Smooth muscle cell (in vitro differentiated cells): ENCODE data around the gene LPCAT1. TPM values are rescaled to one million over a fixed set of nuclear protein-coding genes. Genes with fewer than 3 reads are reported as not detected.

Experiments
- DNase-seq: peaks from one replicate; lab custom pipeline; 2025; ENCODE audit not compliant: unreplicated experiment; lab: John Stamatoyannopoulos, UW
- H2AFZ ChIP-seq: fragments of 200-600 bp; sonication (generic); 2 replicates; pipeline ENCODE4 v1.6.0; 2016; ENCODE audit warnings: antibody characterized with exemption, low read depth, mild to moderate bottlenecking
- H3F3A ChIP-seq: fragments of 200-600 bp; sonication (generic); 2 replicates; pipeline ENCODE4 v1.6.0; 2017; ENCODE audit warnings: antibody characterized with exemption, low read depth
- H3K27ac ChIP-seq: fragments of 200-600 bp; sonication (generic); 2 replicates; pipeline ENCODE4 v1.5.1; 2016; ENCODE audit warnings: low read depth, mild to moderate bottlenecking
- H3K27me3 ChIP-seq: fragments of 200-600 bp; sonication (generic); 2 replicates; pipeline ENCODE4 v1.6.1; 2016; ENCODE audit warnings: low read depth, mild to moderate bottlenecking
- H3K36me3 ChIP-seq: fragments of 200-600 bp; sonication (generic); 2 replicates; pipeline ENCODE4 v1.5.1; 2016; ENCODE audit warnings: low read depth
- H3K4me1 ChIP-seq: fragments of 200-600 bp; sonication (generic); 2 replicates; pipeline ENCODE4 v1.5.1; 2016; ENCODE audit warnings: low read depth
- H3K4me2 ChIP-seq: fragments of 200-600 bp; sonication (generic); 2 replicates; pipeline ENCODE4 v1.6.0; 2016; ENCODE audit warnings: mild to moderate bottlenecking
- H3K4me3 ChIP-seq: fragments of 200-600 bp; sonication (generic); 2 replicates; pipeline ENCODE4 v1.5.1; 2016; ENCODE audit warnings: mild to moderate bottlenecking
- H3K79me2 ChIP-seq: fragments of 200-600 bp; sonication (generic); 2 replicates; pipeline ENCODE4 v1.6.0; 2016; ENCODE audit warnings: low read depth, mild to moderate bottlenecking
- H3K9ac ChIP-seq: fragments of 200-600 bp; sonication (generic); 2 replicates; pipeline ENCODE4 v1.6.0; 2016; ENCODE audit warnings: low read depth
- H3K9me3 ChIP-seq: fragments of 200-600 bp; sonication (generic); replicated peaks from 2 replicates; pipeline ENCODE4 v1.5.1; 2016; ENCODE audit warnings: low read depth
- H4K20me1 ChIP-seq: fragments of 200-600 bp; sonication (generic); 2 replicates; pipeline ENCODE4 v1.6.0; 2016; ENCODE audit warnings: low read depth
- WGBS: methylation state at CpG from one replicate; pipeline ENCODE4 v1.1.7; 2016; ENCODE audit warnings: low lambda C conversion rate; 5-methylcytosine and 5-hydroxymethylcytosine counted together
- polyA plus RNA-seq: library from polyadenylated mRNA; unstranded; fragments of >200 nt; fragmentation: Nextera tagmentation; extraction: Ambion mirVana; gene quantifications from 2 replicates; pipeline ENCODE4 v1.2.1, GENCODE V29; 2016
- total RNA-seq: library from RNA; depleted of rRNA; stranded (reverse); fragments of >200 nt; gene quantifications from 2 replicates; pipeline ENCODE4 v1.2.3, GENCODE V29; 2014
- TF ChIP-seq, protein P1 (sequence below): fragments of 200-600 bp; sonication (generic); IDR thresholded peaks from 2 replicates; pipeline ENCODE4 v1.5.1; 2017; ENCODE audit warnings: borderline replicate concordance, mild to moderate bottlenecking, antibody characterized with exemption; ENCODE audit not compliant: insufficient read depth, poor library complexity, severe bottlenecking

LPCAT1 gene
- total and polyA plus RNA-seq, 2 experiments from 2014 or later: 42.7 to 50.1 TPM

DNA sequence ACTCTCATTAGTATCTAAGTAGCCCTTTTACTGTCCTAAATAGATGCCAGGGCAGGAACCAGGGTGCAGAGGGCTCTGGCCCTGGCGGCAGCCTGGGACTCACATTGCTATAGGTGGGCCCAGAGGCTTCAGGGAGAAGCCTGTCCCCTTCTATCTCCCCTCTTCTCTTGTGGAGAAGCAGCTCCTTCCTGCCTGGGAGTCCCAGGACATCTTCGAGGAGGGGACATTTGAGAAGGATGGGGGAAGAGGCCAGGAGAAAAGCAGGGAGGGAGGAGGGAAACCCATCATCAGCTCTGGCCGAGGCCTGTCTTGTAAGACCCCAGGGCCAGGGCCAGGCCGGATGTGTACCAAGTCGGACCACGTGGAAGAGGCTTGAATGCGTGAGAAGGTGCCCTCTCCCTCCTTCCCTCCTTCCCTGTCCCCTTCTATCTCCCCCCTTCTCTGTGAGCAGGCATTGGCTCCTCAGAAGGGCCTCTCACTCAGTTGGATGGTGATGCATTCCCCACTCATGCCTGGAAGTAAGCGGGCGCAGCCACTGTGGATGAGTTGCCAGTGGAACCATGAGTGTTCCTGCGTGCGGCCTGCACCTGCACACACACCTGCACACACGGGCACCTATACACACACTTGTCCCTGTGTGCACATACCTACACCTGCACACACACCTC, 20.7 kb upstream of the LPCAT1 start:
- no peaks in the 10 kb centered on the region for H3K36me3 ChIP-seq
- H3K9ac ChIP-seq: no peak overlapping the region
- no peak for DNase-seq
- TF ChIP-seq, protein P1, sequence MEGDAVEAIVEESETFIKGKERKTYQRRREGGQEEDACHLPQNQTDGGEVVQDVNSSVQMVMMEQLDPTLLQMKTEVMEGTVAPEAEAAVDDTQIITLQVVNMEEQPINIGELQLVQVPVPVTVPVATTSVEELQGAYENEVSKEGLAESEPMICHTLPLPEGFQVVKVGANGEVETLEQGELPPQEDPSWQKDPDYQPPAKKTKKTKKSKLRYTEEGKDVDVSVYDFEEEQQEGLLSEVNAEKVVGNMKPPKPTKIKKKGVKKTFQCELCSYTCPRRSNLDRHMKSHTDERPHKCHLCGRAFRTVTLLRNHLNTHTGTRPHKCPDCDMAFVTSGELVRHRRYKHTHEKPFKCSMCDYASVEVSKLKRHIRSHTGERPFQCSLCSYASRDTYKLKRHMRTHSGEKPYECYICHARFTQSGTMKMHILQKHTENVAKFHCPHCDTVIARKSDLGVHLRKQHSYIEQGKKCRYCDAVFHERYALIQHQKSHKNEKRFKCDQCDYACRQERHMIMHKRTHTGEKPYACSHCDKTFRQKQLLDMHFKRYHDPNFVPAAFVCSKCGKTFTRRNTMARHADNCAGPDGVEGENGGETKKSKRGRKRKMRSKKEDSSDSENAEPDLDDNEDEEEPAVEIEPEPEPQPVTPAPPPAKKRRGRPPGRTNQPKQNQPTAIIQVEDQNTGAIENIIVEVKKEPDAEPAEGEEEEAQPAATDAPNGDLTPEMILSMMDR: no peak
- H3K27ac ChIP-seq: no peak overlapping the region
- no peaks in the 10 kb centered on the region for H3K4me1 ChIP-seq
- no peak overlapping the region for H2AFZ ChIP-seq
- no peaks in the 10 kb centered on the region for H4K20me1 ChIP-seq
- H3K27me3 ChIP-seq: peaks cover 4% of the 10 kb centered on the region
- H3F3A ChIP-seq: peaks cover 5% of the 10 kb centered on the region
- 89% methylated on average over 12 of the region's 12 CpGs for WGBS
- no peaks in the 10 kb centered on the region for H3K9me3 ChIP-seq
- H3K4me2 ChIP-seq: no peak overlapping the region
- H3K4me3 ChIP-seq: no peak overlapping the region
- no peaks in the 10 kb centered on the region for H3K79me2 ChIP-seq

DNA sequence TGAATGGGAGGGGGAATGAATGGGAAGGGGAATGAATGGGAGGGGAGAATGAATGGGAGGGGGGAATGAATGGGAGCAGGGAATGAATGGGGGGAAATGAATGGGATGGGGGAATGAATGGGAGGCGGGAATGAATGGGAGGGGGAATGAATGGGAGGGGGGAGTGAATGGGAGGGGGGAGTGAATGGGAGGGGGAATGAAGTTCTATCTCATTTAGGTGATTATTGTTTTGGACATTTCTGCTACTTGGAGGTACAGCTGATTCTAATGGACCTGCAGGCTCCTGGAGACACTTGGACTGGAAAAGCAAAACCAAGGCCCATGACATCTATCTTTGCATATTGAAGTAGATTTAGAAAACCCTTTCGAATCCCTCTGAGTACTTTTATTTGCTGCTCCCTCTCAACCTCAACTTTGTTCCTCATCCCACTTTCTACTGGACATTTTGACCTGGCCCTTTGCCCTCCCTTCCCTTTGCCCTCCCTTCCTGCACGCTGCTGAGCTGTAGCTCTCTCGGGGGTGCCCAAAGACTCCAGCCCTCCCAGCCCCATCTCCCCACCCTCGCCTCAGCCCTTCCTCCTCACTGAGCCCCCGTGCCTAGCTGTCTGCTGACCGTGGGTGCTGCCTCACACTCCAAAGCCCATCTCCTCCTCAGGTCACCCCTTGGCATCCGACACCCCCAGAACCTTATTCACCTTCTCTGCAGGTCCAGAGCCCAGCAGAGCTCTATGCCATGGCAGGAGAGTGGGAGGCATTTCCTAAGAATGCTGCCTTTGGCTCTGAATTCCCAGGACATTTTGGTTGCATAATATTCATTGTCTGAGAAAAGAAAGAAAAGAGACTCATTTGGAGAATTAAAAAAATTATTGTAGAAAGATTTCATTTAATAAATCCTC, 19.9 kb upstream of the LPCAT1 start:
- H3K36me3 ChIP-seq: no peaks in the 10 kb centered on the region
- no peak overlapping the region for H3K4me2 ChIP-seq
- TF ChIP-seq, protein P1: no peak
- no peaks in the 10 kb centered on the region for H3K9me3 ChIP-seq
- no peaks in the 10 kb centered on the region for H3K27me3 ChIP-seq
- H3K4me1 ChIP-seq: no peaks in the 10 kb centered on the region
- 85% methylated on average over 6 of the region's 8 CpGs for WGBS
- DNase-seq: no peak
- peaks cover 5% of the 10 kb centered on the region for H3F3A ChIP-seq
- no peak overlapping the region for H3K4me3 ChIP-seq
- no peak overlapping the region for H2AFZ ChIP-seq
- H3K27ac ChIP-seq: no peak overlapping the region
- no peak overlapping the region for H3K9ac ChIP-seq
- no peaks in the 10 kb centered on the region for H4K20me1 ChIP-seq
- no peaks in the 10 kb centered on the region for H3K79me2 ChIP-seq

DNA sequence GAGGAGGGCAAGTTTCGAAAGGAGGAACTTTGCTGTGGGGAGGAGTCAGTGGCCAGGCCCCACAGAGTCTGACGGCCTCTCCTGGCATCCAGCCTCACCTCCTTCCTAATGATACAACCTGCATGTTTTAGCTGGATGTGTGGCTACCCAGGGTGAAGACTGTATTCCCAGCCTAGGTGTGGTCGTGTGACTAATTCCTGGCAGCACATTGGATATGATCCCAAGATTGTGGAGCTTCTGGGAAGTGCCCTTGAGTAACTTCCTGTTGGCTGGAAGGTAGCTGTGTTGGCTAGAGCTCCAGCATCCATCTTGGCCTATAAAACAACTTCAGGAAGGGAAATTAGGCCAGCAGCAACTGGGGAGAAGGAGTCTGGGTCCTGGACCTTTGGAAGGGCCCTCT, 19.0 kb upstream of the LPCAT1 start:
- Histone ChIP-seq H3K9ac (no peak overlapping the region), H3K27me3 (no peaks in the 10 kb centered on the region), H3K4me3 (no peak overlapping the region), H3K36me3 (no peaks in the 10 kb centered on the region), H3K27ac (no peak overlapping the region), H3K9me3 (no peaks in the 10 kb centered on the region), H4K20me1 (no peaks in the 10 kb centered on the region), H3K79me2 (no peaks in the 10 kb centered on the region), H3K4me1 (no peaks in the 10 kb centered on the region), H3K4me2 (no peak overlapping the region), H2AFZ (no peak overlapping the region), H3F3A (peaks cover 5% of the 10 kb centered on the region)
- no peak for DNase-seq
- WGBS: 86% methylated on average over 3 of the region's 3 CpGs
- TF ChIP-seq, protein P1: no peak
